SK-N-SH treated with all-trans-retinoic acid at 6 μM for 48 hours (cell line): ENCODE results near the gene DNMT3L.

ENCODE experiments used
- ARNTL ChIP-seq: fragments of 450-650 bp; formaldehyde crosslinking; IDR thresholded peaks from 2 replicates; pipeline ENCODE4 v1.5.0; 2020; ENCODE audit warnings: low read depth, mild to moderate bottlenecking, moderate library complexity, borderline replicate concordance
- BACH2 ChIP-seq: fragments of 250-450 bp; sonication (Bioruptor Pico); IDR thresholded peaks from 2 replicates; pipeline ENCODE4 v1.9.0; 2021; ENCODE audit warnings: mild to moderate bottlenecking, borderline replicate concordance
- CREB5 ChIP-seq: fragments of 250-450 bp; sonication (Bioruptor Pico); IDR thresholded peaks from 2 replicates; pipeline ENCODE4 v1.5.1; 2020; ENCODE audit warnings: low read depth, mild to moderate bottlenecking, moderate library complexity
- CSDC2 ChIP-seq: fragments of 250-450 bp; sonication (Bioruptor Pico); IDR thresholded peaks from 2 replicates; pipeline ENCODE4 v1.5.0; 2020; ENCODE audit warnings: mild to moderate bottlenecking, moderate library complexity
- GLIS3 ChIP-seq: fragments of 250-450 bp; sonication (Bioruptor Pico); IDR thresholded peaks from 2 replicates; pipeline ENCODE4 v1.5.0; 2020; ENCODE audit warnings: mild to moderate bottlenecking, moderate library complexity
- PATZ1 ChIP-seq: fragments of 250-450 bp; sonication (Bioruptor Pico); IDR thresholded peaks from 2 replicates; pipeline ENCODE4 v1.8.0; 2020; ENCODE audit warnings: mild to moderate bottlenecking, moderate library complexity, borderline replicate concordance
- TOX ChIP-seq: fragments of 250-450 bp; sonication (Bioruptor Pico); IDR thresholded peaks from 2 replicates; pipeline ENCODE4 v1.8.0; 2021; ENCODE audit warnings: mild to moderate bottlenecking, moderate library complexity, borderline replicate concordance
- TSHZ2 ChIP-seq: fragments of 250-450 bp; sonication (Bioruptor Pico); IDR thresholded peaks from 2 replicates; pipeline ENCODE4 v1.5.0; 2020; ENCODE audit warnings: mild to moderate bottlenecking, moderate library complexity
- ZFP3 ChIP-seq: fragments of 250-450 bp; sonication (Bioruptor Pico); IDR thresholded peaks from 2 replicates; pipeline ENCODE4 v1.5.0; 2020; ENCODE audit warnings: mild to moderate bottlenecking, moderate library complexity

DNA sequence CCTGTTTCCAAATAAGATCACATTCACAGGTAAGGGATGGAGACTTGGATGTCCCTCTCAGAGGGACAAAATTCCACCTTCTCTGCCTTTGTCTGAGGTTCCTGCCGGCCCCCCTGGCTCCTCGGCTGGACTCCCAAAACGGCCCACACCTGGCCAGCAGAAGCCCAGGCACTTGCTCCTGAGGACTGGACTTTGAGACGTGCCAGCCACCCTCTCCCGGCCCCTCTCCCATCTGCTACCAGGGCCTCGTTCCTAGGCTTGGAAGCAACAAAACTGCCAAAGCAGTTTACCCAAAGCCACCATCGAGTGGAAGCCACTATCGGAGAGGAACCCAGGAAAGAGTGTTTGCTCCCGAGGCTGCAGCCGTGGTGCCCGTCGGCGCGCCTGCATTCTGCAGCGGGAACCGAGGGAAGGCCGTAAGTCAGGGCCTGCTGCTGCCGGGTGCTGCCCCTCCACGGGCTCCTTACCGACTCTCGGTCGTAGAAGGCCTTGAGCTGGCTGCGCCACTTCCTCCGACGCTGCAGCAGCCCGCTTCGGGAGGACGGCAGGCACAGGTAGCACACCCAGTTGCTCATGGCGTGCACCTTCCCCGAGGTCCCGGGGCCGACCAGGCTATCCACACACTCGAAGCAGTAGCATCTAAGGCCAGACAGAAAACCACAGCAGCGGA is 3.5 kb downstream of the DNMT3L start:
- TF ChIP-seq TSHZ2 (CRISPR knock-in tag) (no peak), TOX (CRISPR knock-in tag) (no peak), CREB5 (CRISPR knock-in tag) (no peak), ARNTL (CRISPR knock-in tag) (no peak), ZFP3 (CRISPR knock-in tag) (no peak), PATZ1 (CRISPR knock-in tag) (no peak), CSDC2 (CRISPR knock-in tag) (no peak), BACH2 (no peak), GLIS3 (CRISPR knock-in tag) (no peak)
